GM13976 (cell line): ENCODE results near the gene XDH.

Experiments
- DNase-seq: peaks from one replicate; pipeline ENCODE4 v3.0.0; 2012; ENCODE audit warnings: low spot score
- CTCF ChIP-seq: IDR thresholded peaks from 2 replicates; pipeline ENCODE4 v1.5.1; 2012; ENCODE audit warnings: borderline replicate concordance, mild to moderate bottlenecking; ENCODE audit not compliant: insufficient read depth; ENCODE audit errors: extremely low read depth, missing control alignments, control extremely low read depth
- in situ Hi-C: fragments of 300-500 bp; cut with MboI; formaldehyde crosslinking; loops from one replicate; pipeline ENCODE4 v1.12.0; 2022; ENCODE audit warnings: low sequenced_read_pairs, mixed read lengths, inconsistent platforms; ENCODE audit not compliant: unreplicated experiment

Gene XDH

GRCh38 chr2:31414601-31415241, at the start of gene XDH:
Gene XDH, minus strand, starts transcription at chr2:31414742. Its CDS starts 76 bp downstream, at chr2:31414666.
- DNase-seq: no peak
- TF ChIP-seq CTCF: no peak
- in situ Hi-C loops: no loop called here

DNA sequence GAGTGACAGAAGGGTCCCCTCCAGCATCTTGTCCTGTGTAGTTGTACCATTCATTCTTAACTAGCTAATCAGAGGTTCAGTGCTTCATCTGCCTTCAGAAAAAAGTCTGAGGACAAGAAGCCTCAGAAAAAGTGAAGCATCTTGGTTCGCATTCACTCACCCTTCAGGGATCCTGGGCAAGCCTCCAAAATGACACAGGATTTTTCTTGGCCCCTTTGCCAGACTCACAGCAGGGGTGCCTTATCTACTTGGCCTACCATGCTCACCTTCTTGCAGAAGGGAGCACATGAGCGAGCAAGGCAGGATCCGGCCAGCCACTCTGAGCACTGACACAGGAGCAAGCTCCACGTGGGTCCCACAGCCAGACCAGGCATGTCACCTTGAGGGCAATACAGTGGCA, 43.1 kb upstream of the XDH start:
- no peak for TF ChIP-seq CTCF
- in situ Hi-C loops: no loop called here

DNA sequence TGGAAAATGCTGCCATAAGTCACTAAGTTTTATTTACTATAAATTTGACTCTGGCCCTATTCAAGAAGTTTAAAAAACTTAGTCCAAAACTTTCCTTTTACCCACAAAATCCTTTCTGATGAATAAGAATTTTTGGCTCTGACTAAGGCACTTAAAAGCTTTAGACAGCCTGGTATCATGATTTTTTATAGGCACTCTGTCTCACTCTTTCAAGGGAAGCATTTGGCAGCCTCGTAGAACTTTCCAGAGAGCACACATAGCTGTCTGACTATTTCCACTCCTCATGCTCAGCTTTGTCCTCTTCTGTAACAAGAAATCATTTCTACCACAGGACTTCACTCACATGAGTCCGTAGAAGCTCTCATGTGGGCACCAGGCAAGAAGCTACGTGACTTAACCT, 32.3 kb upstream of the XDH start:
- in situ Hi-C loops: no loop called here
- TF ChIP-seq CTCF: no peak
- DNase-seq: no peak

More for the DNA sequence above, 43.1 kb upstream of the XDH start:
- DNase-seq: no peak

- in situ Hi-C loops: no loop called here
- TF ChIP-seq CTCF: no peak
These were observed 27.8 kb upstream of the XDH start for GRCh38 chr2:31442376-31442775.

DNA sequence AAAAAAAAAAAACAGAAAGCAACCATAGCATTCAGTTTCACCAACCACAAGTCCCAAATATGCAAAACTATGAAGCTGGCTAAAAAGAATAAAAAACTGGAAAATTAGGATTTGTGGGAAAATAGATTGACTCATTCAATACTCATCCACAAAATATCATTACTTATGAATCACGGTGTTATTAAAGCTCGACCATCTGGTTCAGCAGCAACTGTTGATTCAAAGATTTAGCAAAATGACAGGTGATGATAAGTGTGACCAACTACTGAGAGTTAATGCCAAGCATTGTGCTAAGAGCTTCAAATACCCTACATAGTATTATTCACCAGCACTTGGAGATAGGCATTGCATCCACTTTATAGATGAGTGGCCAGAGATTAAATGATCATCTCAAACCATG, 26.2 kb upstream of the XDH start:
- DNase-seq: no peak
- TF ChIP-seq CTCF: no peak
- in situ Hi-C loops: no loop called here

More at GRCh38 chr2:31442376-31442775, 27.8 kb upstream of the XDH start:
- no peak for DNase-seq

DNA sequence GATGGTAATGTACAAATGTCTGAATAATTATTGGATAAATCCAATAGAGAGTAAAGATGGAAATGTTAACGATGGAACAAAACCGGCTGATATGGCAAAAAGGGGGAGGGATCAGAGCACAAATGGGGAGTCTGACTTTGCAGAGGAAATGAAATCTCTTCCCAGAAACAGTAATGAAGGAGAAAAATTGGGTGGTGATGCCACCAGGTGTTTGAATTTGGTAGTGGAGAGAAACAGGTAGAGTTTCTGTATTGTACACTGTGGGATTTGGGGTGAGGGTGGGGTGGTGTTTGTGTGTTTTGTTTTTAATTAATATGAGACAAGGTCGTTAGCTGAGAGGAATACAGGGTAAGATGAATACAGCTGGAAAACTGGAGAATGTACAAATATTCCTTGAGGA, 20.4 kb upstream of the XDH start:
- no peak for TF ChIP-seq CTCF
- in situ Hi-C loops: no loop called here
- DNase-seq: no peak

DNA sequence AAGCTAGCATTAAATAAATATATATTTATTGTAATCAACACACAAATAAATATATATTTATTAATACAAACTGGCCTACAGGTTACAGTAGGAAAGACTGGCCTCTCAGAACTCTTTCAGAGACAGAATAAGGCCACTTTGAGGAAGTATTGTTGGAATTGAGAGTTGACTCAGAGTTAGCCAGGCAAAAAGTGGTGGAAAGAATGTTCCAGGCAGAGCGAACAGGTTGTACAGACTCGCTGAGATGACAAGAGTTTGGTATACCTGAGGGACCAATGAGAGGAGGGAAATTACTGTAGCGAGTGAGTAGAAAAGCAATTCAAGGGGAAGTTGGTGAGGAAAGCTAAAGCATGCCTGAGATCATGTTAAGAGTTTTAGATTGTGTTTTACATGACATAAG, 19.0 kb upstream of the XDH start:
- in situ Hi-C loops: no loop called here
- DNase-seq: no peak
- no peak for TF ChIP-seq CTCF
